HEK293 (cell line): ENCODE data around the gene COL18A1.

ENCODE experiments used
- CTCF ChIA-PET: fragments of 350-600 bp; formaldehyde crosslinking; extraction: SDS; loops from one replicate; lab custom pipeline; 2021; ENCODE audit warnings: antibody characterized with exemption; lab: Yijun Ruan, JAX
- POLR2A ChIA-PET: fragments of 300-600 bp; formaldehyde crosslinking; extraction: SDS; loops from one replicate; lab custom pipeline; 2020; ENCODE audit warnings: antibody characterized with exemption, inconsistent platforms; lab: Yijun Ruan, JAX
- H3K27ac ChIP-seq: fragments of 200-500 bp; sonication (Bioruptor generic); 2 replicates; pipeline ENCODE4 v1.5.1; 2014; ENCODE audit warnings: low read depth, low read length, control low read depth, inconsistent platforms; ENCODE audit errors: extremely low read depth
- H3K36me3 ChIP-seq, 2 experiments: fragments of 200-500 bp in 1 of 2; sonication (Bioruptor generic) in 1 of 2; 1 replicate in 1 of 2; 2 replicates in 1 of 2; pipeline ENCODE4 v1.5.1; 2014 to 2017; ENCODE audit warnings: inconsistent platforms in 2 of 2, low read length in 2 of 2; ENCODE audit not compliant: control insufficient read depth in 2 of 2, insufficient read depth in 1 of 2
- H3K4me1 ChIP-seq: fragments of 200-500 bp; sonication (Bioruptor generic); 2 replicates; pipeline ENCODE4 v1.5.1; 2014; ENCODE audit warnings: mild to moderate bottlenecking, low read length, inconsistent platforms; ENCODE audit not compliant: control insufficient read depth, insufficient read depth
- H3K4me3 ChIP-seq: 2 replicates; pipeline ENCODE4 v1.5.1; 2011; ENCODE audit warnings: low read depth, mild to moderate bottlenecking, control low read depth, low read length, moderate library complexity
- H3K9me3 ChIP-seq: fragments of 200-500 bp; sonication (Bioruptor generic); 2 replicates; pipeline ENCODE4 v1.5.1; 2014; ENCODE audit warnings: low read depth, low read length, inconsistent platforms; ENCODE audit not compliant: control insufficient read depth, insufficient read depth
- EGR2 ChIP-seq: fragments of 450-650 bp; formaldehyde crosslinking; IDR thresholded peaks from 2 replicates; pipeline ENCODE4 v1.5.1; 2016; ENCODE audit warnings: low read depth, missing biosample characterization, missing genetic modification characterization
- GLI4 ChIP-seq: fragments of 450-650 bp; formaldehyde crosslinking; IDR thresholded peaks from 2 replicates; pipeline ENCODE4 v1.5.1; 2016; ENCODE audit warnings: missing biosample characterization, missing genetic modification characterization
- GLIS2 ChIP-seq: fragments of 450-650 bp; formaldehyde crosslinking; IDR thresholded peaks from 2 replicates; pipeline ENCODE4 v1.5.1; 2016; ENCODE audit warnings: missing biosample characterization, missing genetic modification characterization
- IKZF3 ChIP-seq: fragments of 450-650 bp; IDR thresholded peaks from 2 replicates; pipeline ENCODE4 v1.5.0; 2018; ENCODE audit warnings: missing biosample characterization, mild to moderate bottlenecking, missing genetic modification characterization, moderate library complexity
- KLF7 ChIP-seq: fragments of 450-650 bp; formaldehyde crosslinking; IDR thresholded peaks from 2 replicates; pipeline ENCODE4 v1.5.1; 2016; ENCODE audit warnings: missing biosample characterization, missing genetic modification characterization, borderline replicate concordance
- OVOL3 ChIP-seq: fragments of 450-650 bp; formaldehyde crosslinking; IDR thresholded peaks from 2 replicates; pipeline ENCODE4 v1.5.1; 2016; ENCODE audit warnings: missing biosample characterization, missing genetic modification characterization
- PATZ1 ChIP-seq: fragments of 450-650 bp; formaldehyde crosslinking; IDR thresholded peaks from 2 replicates; pipeline ENCODE4 v1.5.1; 2016; ENCODE audit warnings: missing biosample characterization, missing genetic modification characterization
- PRDM1 ChIP-seq: fragments of 450-650 bp; formaldehyde crosslinking; IDR thresholded peaks from 2 replicates; pipeline ENCODE4; 2016; ENCODE audit warnings: missing biosample characterization, missing genetic modification characterization
- REST ChIP-seq: fragments of 450-650 bp; formaldehyde crosslinking; IDR thresholded peaks from 2 replicates; pipeline ENCODE4 v1.5.1; 2016; ENCODE audit warnings: missing biosample characterization, missing genetic modification characterization
- SETDB1 ChIP-seq: IDR thresholded peaks from one replicate; pipeline ENCODE4 v1.6.1; 2017; ENCODE audit warnings: mild to moderate bottlenecking, low read length, moderate library complexity, mixed read lengths; ENCODE audit not compliant: insufficient read length
- SP3 ChIP-seq: fragments of 450-650 bp; formaldehyde crosslinking; IDR thresholded peaks from 2 replicates; pipeline ENCODE4 v1.5.1; 2016; ENCODE audit warnings: missing biosample characterization, missing genetic modification characterization
- SP7 ChIP-seq: fragments of 450-650 bp; formaldehyde crosslinking; IDR thresholded peaks from 2 replicates; pipeline ENCODE4 v1.5.1; 2016; ENCODE audit warnings: missing biosample characterization, missing genetic modification characterization
- WT1 ChIP-seq: fragments of 450-650 bp; formaldehyde crosslinking; IDR thresholded peaks from 2 replicates; pipeline ENCODE4 v1.5.1; 2016; ENCODE audit warnings: missing biosample characterization, missing genetic modification characterization
- YY2 ChIP-seq: fragments of 450-650 bp; formaldehyde crosslinking; IDR thresholded peaks from 2 replicates; pipeline ENCODE4 v1.5.1; 2016; ENCODE audit warnings: missing biosample characterization, missing genetic modification characterization
- ZFP37 ChIP-seq: fragments of 450-650 bp; formaldehyde crosslinking; IDR thresholded peaks from 2 replicates; pipeline ENCODE4 v1.5.1; 2016; ENCODE audit warnings: missing biosample characterization, missing genetic modification characterization
- ZNF10 ChIP-seq: fragments of 450-650 bp; formaldehyde crosslinking; IDR thresholded peaks from 2 replicates; pipeline ENCODE4 v1.5.1; 2017; ENCODE audit warnings: missing biosample characterization, missing genetic modification characterization
- ZNF133 ChIP-seq: fragments of 450-650 bp; formaldehyde crosslinking; IDR thresholded peaks from 2 replicates; pipeline ENCODE4 v1.5.1; 2016; ENCODE audit warnings: missing biosample characterization, missing genetic modification characterization
- ZNF184 ChIP-seq: fragments of 450-650 bp; IDR thresholded peaks from 2 replicates; pipeline ENCODE4 v1.5.1; 2018; ENCODE audit warnings: missing biosample characterization, mild to moderate bottlenecking, missing genetic modification characterization
- ZNF2 ChIP-seq: fragments of 450-650 bp; formaldehyde crosslinking; IDR thresholded peaks from 2 replicates; pipeline ENCODE4 v1.5.1; 2016; ENCODE audit warnings: missing biosample characterization, missing genetic modification characterization
- ZNF266 ChIP-seq: fragments of 450-650 bp; formaldehyde crosslinking; IDR thresholded peaks from 2 replicates; pipeline ENCODE4 v1.5.1; 2016; ENCODE audit warnings: missing biosample characterization, missing genetic modification characterization, low read depth
- ZNF311 ChIP-seq: fragments of 450-650 bp; formaldehyde crosslinking; IDR thresholded peaks from 2 replicates; pipeline ENCODE4 v1.5.1; 2017; ENCODE audit warnings: missing biosample characterization, missing genetic modification characterization, borderline replicate concordance
- ZNF324 ChIP-seq: fragments of 450-650 bp; formaldehyde crosslinking; IDR thresholded peaks from 2 replicates; pipeline ENCODE4 v1.5.1; 2016; ENCODE audit warnings: missing biosample characterization, missing genetic modification characterization
- ZNF37A ChIP-seq: fragments of 450-650 bp; IDR thresholded peaks from 2 replicates; pipeline ENCODE4 v1.5.1; 2018; ENCODE audit warnings: missing biosample characterization, missing genetic modification characterization
- ZNF404 ChIP-seq: fragments of 450-650 bp; formaldehyde crosslinking; IDR thresholded peaks from 2 replicates; pipeline ENCODE4 v1.5.1; 2017; ENCODE audit warnings: missing biosample characterization, missing genetic modification characterization
- ZNF416 ChIP-seq: fragments of 450-650 bp; formaldehyde crosslinking; IDR thresholded peaks from 2 replicates; pipeline ENCODE4 v1.5.1; 2016; ENCODE audit warnings: missing biosample characterization, missing genetic modification characterization
- ZNF514 ChIP-seq: fragments of 450-650 bp; formaldehyde crosslinking; IDR thresholded peaks from 2 replicates; pipeline ENCODE4 v1.5.1; 2016; ENCODE audit warnings: missing biosample characterization, missing genetic modification characterization
- ZNF549 ChIP-seq: fragments of 450-650 bp; IDR thresholded peaks from 2 replicates; pipeline ENCODE4 v1.5.1; 2018; ENCODE audit warnings: missing biosample characterization, missing genetic modification characterization, mild to moderate bottlenecking, inconsistent platforms, moderate library complexity
- ZNF629 ChIP-seq: fragments of 450-650 bp; formaldehyde crosslinking; IDR thresholded peaks from 2 replicates; pipeline ENCODE4 v1.5.1; 2017; ENCODE audit warnings: missing biosample characterization, missing genetic modification characterization
- ZNF639 ChIP-seq: fragments of 450-650 bp; formaldehyde crosslinking; IDR thresholded peaks from 2 replicates; pipeline ENCODE4 v1.5.1; 2016; ENCODE audit warnings: missing biosample characterization, missing genetic modification characterization
- ZNF677 ChIP-seq: fragments of 450-650 bp; IDR thresholded peaks from 2 replicates; pipeline ENCODE4 v1.5.0; 2018; ENCODE audit warnings: missing biosample characterization, mild to moderate bottlenecking, missing genetic modification characterization, moderate library complexity
- ZNF768 ChIP-seq: fragments of 450-650 bp; formaldehyde crosslinking; IDR thresholded peaks from 2 replicates; pipeline ENCODE4 v1.5.1; 2018; ENCODE audit warnings: missing biosample characterization, mild to moderate bottlenecking, missing genetic modification characterization
- ZNF792 ChIP-seq: fragments of 450-650 bp; formaldehyde crosslinking; IDR thresholded peaks from 2 replicates; pipeline ENCODE4 v1.5.1; 2016; ENCODE audit warnings: missing biosample characterization, missing genetic modification characterization
- ZNF837 ChIP-seq: fragments of 450-650 bp; formaldehyde crosslinking; IDR thresholded peaks from 2 replicates; pipeline ENCODE4 v1.5.1; 2016; ENCODE audit warnings: missing biosample characterization, missing genetic modification characterization

The COL18A1 gene

GRCh38 chr21:45386728-45387371 is 18.1 kb upstream of the COL18A1 start:
- TF ChIP-seq YY2 (tag by site-specific recombination) (no peak), SP7 (tag by site-specific recombination) (no peak), ZNF133 (no peak), ZNF10 (tag by site-specific recombination) (no peak), SP3 (no peak), ZNF629 (tag by site-specific recombination) (no peak), WT1 (tag by site-specific recombination) (no peak), GLI4 (tag by site-specific recombination) (no peak), ZNF266 (no peak), OVOL3 (tag by site-specific recombination) (no peak), ZNF514 (no peak), ZNF37A (no peak), SETDB1 (no peak), ZNF184 (no peak), ZNF639 (tag by site-specific recombination) (no peak), ZNF324 (no peak), KLF7 (tag by site-specific recombination) (no peak), ZNF404 (tag by site-specific recombination) (no peak), ZNF549 (no peak), ZNF311 (tag by site-specific recombination) (no peak)
- no peak overlapping the region for H3K4me3 ChIP-seq
- no peaks in the 10 kb centered on the region for H3K4me1 ChIP-seq
- POLR2A ChIA-PET, result interaction anchor here (1.2 kb wide), 1 partner anchor 14 kb away, joined by 3 read pairs; no protein-coding TSS in a partner anchor
- H3K9me3 ChIP-seq, result no peaks in the 10 kb centered on the region
- no peaks in the 10 kb centered on the region for H3K36me3 ChIP-seq
- H3K27ac ChIP-seq, result no peak overlapping the region
- CTCF ChIA-PET, result interaction anchor here (0.6 to 1.4 kb wide), 8 partner anchors 10 to 249 kb away, joined by 3 to 6 read pairs (median 4); no protein-coding TSS in a partner anchor

- Histone ChIP-seq H3K4me1 (no peaks in the 10 kb centered on the region), H3K36me3 (no peaks in the 10 kb centered on the region), H3K27ac (no peak overlapping the region), H3K4me3 (no peak overlapping the region)
- TF ChIP-seq PATZ1 (no peak), IKZF3 (tag by site-specific recombination) (no peak), EGR2 (no peak), ZFP37 (no peak), ZNF792 (tag by site-specific recombination) (no peak), ZNF416 (tag by site-specific recombination) (no peak), PRDM1 (tag by site-specific recombination) (no peak), ZNF837 (tag by site-specific recombination) (no peak), ZNF768 (tag by site-specific recombination) (no peak), ZNF2 (tag by site-specific recombination) (no peak), GLIS2 (tag by site-specific recombination) (no peak), REST (tag by site-specific recombination) (no peak), ZNF10 (tag by site-specific recombination) (no peak), ZNF677 (tag by site-specific recombination) (no peak)
- TF ChIP-seq, all 188 proteins: peak for 0
- ChIA-PET POLR2A (no interaction called here), CTCF (interaction anchor here (0.6 to 1.4 kb wide), 7 partner anchors 9 to 249 kb away, joined by 3 to 6 read pairs (median 4); no protein-coding TSS in a partner anchor)
- no peaks in the 10 kb centered on the region for H3K9me3 ChIP-seq
Measured at GRCh38 chr21:45387506-45387905, 17.5 kb upstream of the COL18A1 start.
